Activated CD4-positive, alpha-beta T cell treated with anti-CD3 and anti-CD28 coated beads, Interleukin-2, amount 10 ng/mL, durations not matched to agents 24 days and 14 days (primary cell): ENCODE data around the gene RUNX2. TPM values are rescaled to one million over a fixed set of nuclear protein-coding genes. Genes with fewer than 3 reads are reported as not detected.
A peak's percentile ranks its signal among the peaks of the same experiment; 100 is the strongest.
"Not testable (repeated sequence)": the region's sequence is repeated elsewhere in the genome, so short reads cannot be mapped to it uniquely, and the experiment has no call there.

Experiments used
- DNase-seq: peaks from one replicate; pipeline ENCODE4 v3.0.0; 2022
- H3K27ac Mint-ChIP-seq: one replicate; pipeline ENCODE4 v1.8.0; 2022; ENCODE audit warnings: mild to moderate bottlenecking, mixed read lengths
- H3K27me3 Mint-ChIP-seq: one replicate; pipeline ENCODE4 v1.8.0; 2022; ENCODE audit warnings: mixed read lengths
- H3K36me3 Mint-ChIP-seq: one replicate; pipeline ENCODE4 v1.8.0; 2022; ENCODE audit warnings: low read depth, mild to moderate bottlenecking, mixed read lengths
- H3K4me1 Mint-ChIP-seq: one replicate; pipeline ENCODE4 v1.8.0; 2021; ENCODE audit warnings: mixed read lengths
- H3K4me3 Mint-ChIP-seq: one replicate; pipeline ENCODE4 v1.8.0; 2022; ENCODE audit warnings: mild to moderate bottlenecking, moderate library complexity, mixed read lengths
- H3K9me3 Mint-ChIP-seq: one replicate; pipeline ENCODE4 v1.8.0; 2021; ENCODE audit warnings: mixed read lengths
- intact Hi-C: fragments of 100-400 bp; cut with micrococcal nuclease; formaldehyde crosslinking; loops from one replicate; pipeline ENCODE4 v1.15.1; 2023
- total RNA-seq: library from RNA; stranded (reverse); gene quantifications from 2 replicates; pipeline ENCODE4 v1.2.3, GENCODE V29; 2022

Gene RUNX2
- total RNA-seq, result 17.1 and 18.3 TPM in 2 replicates

DNA sequence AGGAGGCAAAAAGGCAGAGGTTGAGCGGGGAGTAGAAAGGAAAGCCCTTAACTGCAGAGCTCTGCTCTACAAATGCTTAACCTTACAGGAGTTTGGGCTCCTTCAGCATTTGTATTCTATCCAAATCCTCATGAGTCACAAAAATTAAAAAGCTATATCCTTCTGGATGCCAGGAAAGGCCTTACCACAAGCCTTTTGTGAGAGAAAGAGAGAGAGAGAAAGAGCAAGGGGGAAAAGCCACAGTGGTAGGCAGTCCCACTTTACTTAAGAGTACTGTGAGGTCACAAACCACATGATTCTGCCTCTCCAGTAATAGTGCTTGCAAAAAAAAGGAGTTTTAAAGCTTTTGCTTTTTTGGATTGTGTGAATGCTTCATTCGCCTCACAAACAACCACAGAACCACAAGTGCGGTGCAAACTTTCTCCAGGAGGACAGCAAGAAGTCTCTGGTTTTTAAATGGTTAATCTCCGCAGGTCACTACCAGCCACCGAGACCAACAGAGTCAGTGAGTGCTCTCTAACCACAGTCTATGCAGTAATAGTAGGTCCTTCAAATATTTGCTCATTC is at the start of gene RUNX2:
Gene RUNX2, plus strand, starts transcription at position 375 of the 567 bp plus-strand sequence. CDS start 397 bp downstream, outside the sequence.
- Mint-ChIP-seq H3K9me3 (no peaks in the 10 kb centered on the region), H3K4me3 (peak within 1 kb of the TSS; percentile 70), H3K27me3 (no peaks in the 10 kb centered on the region), H3K36me3 (peaks cover 3% of the 10 kb centered on the region), H3K4me1 (peaks cover 28% of the 10 kb centered on the region), H3K27ac (peak within 1 kb of the TSS; percentile 34)
- no peak for DNase-seq
- intact Hi-C loops, result no loop called here

- no peak overlapping the region for H3K27ac Mint-ChIP-seq
- no peaks in the 10 kb centered on the region for H3K27me3 Mint-ChIP-seq
- peaks cover 8% of the 10 kb centered on the region for H3K9me3 Mint-ChIP-seq
- H3K4me3 Mint-ChIP-seq, result no peak overlapping the region
- peaks cover 14% of the 10 kb centered on the region for H3K36me3 Mint-ChIP-seq
- intact Hi-C loops, result no loop called here
- peak; percentile 1 for DNase-seq
- peaks cover 2% of the 10 kb centered on the region for H3K4me1 Mint-ChIP-seq
These were observed 49.8 kb upstream of the RUNX2 start for GRCh38 chr6:45278367-45278766.

DNA sequence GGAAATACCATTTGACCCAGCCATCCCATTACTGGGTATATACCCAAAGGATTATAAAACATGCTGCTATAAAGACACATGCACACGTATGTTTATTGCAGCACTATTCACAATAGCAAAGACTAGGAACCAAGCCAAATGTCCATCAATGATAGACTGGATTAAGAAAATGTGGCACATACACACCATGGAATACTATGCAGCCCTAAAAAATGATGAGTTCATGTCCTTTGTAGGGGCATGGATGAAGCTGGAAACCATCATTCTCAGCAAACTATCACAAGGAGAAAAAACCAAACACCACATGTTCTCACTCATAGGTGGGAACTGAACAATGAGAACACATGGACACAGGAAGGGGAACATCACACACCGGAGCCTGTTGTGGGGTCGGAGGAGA is 41.4 kb upstream of the RUNX2 start:
- peaks cover 31% of the 10 kb centered on the region for H3K9me3 Mint-ChIP-seq
- H3K36me3 Mint-ChIP-seq, result peaks cover 32% of the 10 kb centered on the region

DNA sequence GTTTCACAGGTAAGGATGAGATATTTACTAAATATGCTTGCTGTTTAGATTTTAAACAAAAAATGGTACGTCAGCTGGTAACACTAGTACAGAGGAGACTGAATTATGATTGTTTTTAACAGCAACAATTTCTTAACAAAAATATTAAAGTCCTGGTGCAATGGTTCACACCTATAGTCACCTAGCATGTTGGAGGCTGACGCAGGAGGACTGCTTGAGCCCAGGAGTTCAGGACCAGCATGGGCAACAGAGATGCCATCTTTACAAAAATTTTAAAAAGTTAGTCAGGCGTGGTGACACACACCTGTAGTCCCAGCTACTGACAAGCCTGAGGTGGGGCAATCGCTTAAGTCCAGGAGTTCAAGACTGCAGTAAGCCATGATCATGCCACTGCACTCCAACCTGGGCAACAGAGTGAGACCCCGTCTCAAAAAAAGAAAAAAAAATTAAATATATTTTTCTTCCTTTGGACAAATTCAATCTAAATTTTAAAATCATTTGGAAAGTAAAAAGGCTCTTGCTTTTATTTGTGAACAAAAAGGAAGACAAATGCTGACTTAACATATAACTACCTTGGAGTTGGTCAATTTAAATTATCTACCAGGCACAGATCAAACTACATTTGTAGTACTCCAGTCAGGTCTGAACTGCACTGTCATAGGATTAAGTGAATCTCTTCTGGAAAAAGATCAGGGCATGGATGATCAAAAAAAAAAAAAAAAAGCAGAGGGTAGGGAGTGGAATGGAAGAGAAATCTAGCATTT is 38.2 kb upstream of the RUNX2 start:
- no peaks in the 10 kb centered on the region for H3K27me3 Mint-ChIP-seq
- no peak overlapping the region for H3K27ac Mint-ChIP-seq
- intact Hi-C loops, result loop anchor here (5.0 kb wide), 1 partner anchor 313 kb away; no protein-coding TSS in a partner anchor
- peaks cover 29% of the 10 kb centered on the region for H3K4me1 Mint-ChIP-seq
- H3K4me3 Mint-ChIP-seq, result no peak overlapping the region
- DNase-seq, result peak; percentile 39
- H3K36me3 Mint-ChIP-seq, result peaks cover 33% of the 10 kb centered on the region
- H3K9me3 Mint-ChIP-seq, result peaks cover 21% of the 10 kb centered on the region

More for the DNA sequence above, 41.4 kb upstream of the RUNX2 start:
- H3K4me1 Mint-ChIP-seq, H3K27me3 Mint-ChIP-seq, H3K4me3 Mint-ChIP-seq, H3K27ac Mint-ChIP-seq, intact Hi-C loops: not testable (repeated sequence)
- peak; percentile 11 for DNase-seq

DNA sequence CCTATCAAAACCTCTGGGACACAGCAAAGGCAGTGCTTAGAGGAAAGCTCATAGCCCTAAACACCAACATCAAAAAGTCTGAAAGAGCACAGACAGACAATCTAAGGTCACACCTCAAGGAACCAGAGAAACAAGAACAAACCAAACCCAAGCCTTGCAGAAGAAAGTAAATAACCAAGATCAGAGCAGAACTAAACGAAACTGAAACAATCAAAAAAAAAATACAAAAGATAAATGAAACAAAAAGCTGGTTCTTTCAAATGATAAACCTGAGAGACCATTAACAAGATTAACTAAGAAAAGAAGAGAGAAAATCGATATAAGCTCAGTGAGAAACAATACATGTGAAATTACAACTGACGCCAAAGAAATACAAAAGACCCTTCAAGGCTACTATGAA is 34.8 kb upstream of the RUNX2 start:
- Mint-ChIP-seq H3K9me3 (peaks cover 13% of the 10 kb centered on the region), H3K4me1 (peaks cover 30% of the 10 kb centered on the region), H3K27me3 (no peaks in the 10 kb centered on the region), H3K27ac (peak overlapping the region; percentile 64), H3K4me3 (peak overlapping the region; percentile 63), H3K36me3 (peaks cover 26% of the 10 kb centered on the region)
- peak; percentile 75 for DNase-seq
- intact Hi-C loops, result loop anchor here (5.0 kb wide), 1 partner anchor 316 kb away; no protein-coding TSS in a partner anchor

DNA sequence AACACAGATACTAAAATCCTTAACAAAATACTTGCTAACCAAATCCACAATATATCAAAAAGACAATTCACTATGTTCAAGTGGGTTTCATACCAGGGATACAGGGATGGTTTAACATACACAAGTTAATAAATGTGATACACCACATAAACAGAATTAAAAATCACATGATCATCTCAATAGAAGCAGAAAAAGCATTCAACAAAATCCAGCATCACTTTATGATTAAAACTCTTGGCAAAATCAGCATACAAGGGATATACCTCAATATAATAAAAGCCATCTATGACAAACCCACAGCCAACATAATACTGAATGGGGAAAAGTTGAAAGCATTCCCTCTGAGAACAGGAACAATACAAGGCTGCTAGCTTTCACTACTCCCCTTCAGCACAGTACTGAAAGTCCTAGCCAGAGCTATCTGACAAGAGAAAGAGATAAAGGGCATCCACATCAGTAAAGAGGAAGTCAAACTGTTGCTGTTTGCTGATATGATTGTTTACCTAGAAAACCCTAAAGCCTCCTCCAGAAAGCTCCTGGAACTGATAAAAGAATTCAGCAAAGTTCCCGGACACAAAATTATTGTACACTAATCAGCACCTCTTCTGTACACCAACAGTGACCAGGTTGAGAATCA is 33.9 kb upstream of the RUNX2 start:
- Mint-ChIP-seq H3K4me1 (peaks cover 30% of the 10 kb centered on the region), H3K36me3 (peaks cover 26% of the 10 kb centered on the region), H3K27ac (peak overlapping the region; percentile 64), H3K9me3 (peaks cover 13% of the 10 kb centered on the region), H3K4me3 (peak overlapping the region; percentile 63)
- DNase-seq, result peak; percentile 74
- intact Hi-C loops, result loop anchor here (5.0 kb wide), 1 partner anchor 317 kb away; no protein-coding TSS in a partner anchor
- not testable (repeated sequence) for H3K27me3 Mint-ChIP-seq

GRCh38 chr6:45297320-45297719 is 30.8 kb upstream of the RUNX2 start:
- peaks cover 25% of the 10 kb centered on the region for H3K4me1 Mint-ChIP-seq
- peaks cover 8% of the 10 kb centered on the region for H3K36me3 Mint-ChIP-seq
- intact Hi-C loops, result no loop called here
- no peak overlapping the region for H3K27ac Mint-ChIP-seq
- DNase-seq, result peak; percentile 6
- no peaks in the 10 kb centered on the region for H3K9me3 Mint-ChIP-seq
- no peak overlapping the region for H3K4me3 Mint-ChIP-seq
- H3K27me3 Mint-ChIP-seq, result no peaks in the 10 kb centered on the region

DNA sequence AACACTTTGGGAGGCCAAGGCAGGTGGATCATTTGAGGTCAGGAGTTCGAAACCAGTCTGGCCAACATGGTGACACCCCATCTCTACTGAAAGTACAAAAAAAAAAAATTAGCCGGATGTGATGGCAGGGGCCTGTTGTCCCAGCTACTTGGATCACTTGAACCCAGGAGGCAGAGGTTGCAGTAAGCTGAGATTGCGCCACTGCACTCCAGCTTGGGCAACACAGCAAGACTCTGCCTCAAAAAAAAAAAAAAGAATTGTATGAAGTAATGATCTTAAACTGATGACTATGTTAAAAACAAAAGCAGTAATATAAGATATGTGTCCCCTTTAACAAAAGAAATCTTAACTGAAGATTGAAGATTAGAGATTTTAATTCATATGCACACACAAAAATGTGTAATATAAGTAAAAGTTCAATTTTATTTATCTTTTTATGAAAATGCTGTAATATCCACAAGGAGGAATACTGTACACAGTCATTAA is 29.0 kb upstream of the RUNX2 start:
- Mint-ChIP-seq H3K27ac (no peak overlapping the region), H3K4me1 (peaks cover 12% of the 10 kb centered on the region), H3K4me3 (no peak overlapping the region), H3K36me3 (peaks cover 8% of the 10 kb centered on the region), H3K27me3 (no peaks in the 10 kb centered on the region), H3K9me3 (peaks cover 7% of the 10 kb centered on the region)
- intact Hi-C loops, result no loop called here
- DNase-seq, result peak; percentile 41

- H3K36me3 Mint-ChIP-seq, result peaks cover 11% of the 10 kb centered on the region
- intact Hi-C loops, result no loop called here
- no peaks in the 10 kb centered on the region for H3K27me3 Mint-ChIP-seq
- H3K4me3 Mint-ChIP-seq, result no peak overlapping the region
- peak; percentile 53 for DNase-seq
- no peak overlapping the region for H3K27ac Mint-ChIP-seq
- H3K4me1 Mint-ChIP-seq, result peaks cover 4% of the 10 kb centered on the region
- H3K9me3 Mint-ChIP-seq, result peaks cover 14% of the 10 kb centered on the region
These were observed 27.4 kb upstream of the RUNX2 start for GRCh38 chr6:45300736-45301135.

- no peak overlapping the region for H3K4me3 Mint-ChIP-seq
- intact Hi-C loops, result no loop called here
- no peak overlapping the region for H3K27ac Mint-ChIP-seq
- peaks cover 22% of the 10 kb centered on the region for H3K9me3 Mint-ChIP-seq
- peak; percentile 28 for DNase-seq
- peaks cover 4% of the 10 kb centered on the region for H3K4me1 Mint-ChIP-seq
- H3K27me3 Mint-ChIP-seq, result no peaks in the 10 kb centered on the region
- peaks cover 19% of the 10 kb centered on the region for H3K36me3 Mint-ChIP-seq
These were observed 26.6 kb upstream of the RUNX2 start for GRCh38 chr6:45301348-45302142.

DNA sequence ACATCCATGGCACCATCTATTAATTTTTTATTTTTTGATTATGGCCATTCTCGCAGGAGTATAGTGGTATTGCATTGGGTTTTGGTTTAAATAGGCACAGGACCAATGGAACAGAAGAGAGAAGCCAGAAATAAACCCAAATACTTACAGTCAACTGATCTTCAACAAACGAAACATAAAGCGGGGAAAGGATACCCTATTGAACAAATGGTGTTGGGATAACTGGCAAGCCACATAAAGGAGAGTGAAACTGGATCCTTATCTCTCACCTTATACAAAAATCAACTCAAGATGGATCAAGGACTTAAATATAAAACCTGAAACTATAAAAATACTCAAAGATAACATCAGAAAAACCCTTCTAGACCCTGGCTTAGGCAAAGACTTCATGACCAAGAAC is 25.3 kb upstream of the RUNX2 start:
- H3K27ac Mint-ChIP-seq, result no peak overlapping the region
- peak; percentile 10 for DNase-seq
- intact Hi-C loops, result no loop called here
- H3K36me3 Mint-ChIP-seq, result peaks cover 26% of the 10 kb centered on the region
- peaks cover 25% of the 10 kb centered on the region for H3K9me3 Mint-ChIP-seq
- H3K4me1 Mint-ChIP-seq, result peaks cover 6% of the 10 kb centered on the region
- no peaks in the 10 kb centered on the region for H3K27me3 Mint-ChIP-seq
- H3K4me3 Mint-ChIP-seq, result no peak overlapping the region

GRCh38 chr6:45305546-45305945 is 22.6 kb upstream of the RUNX2 start:
- Mint-ChIP-seq H3K36me3 (peaks cover 40% of the 10 kb centered on the region), H3K27ac (no peak overlapping the region), H3K9me3 (peaks cover 36% of the 10 kb centered on the region), H3K27me3 (no peaks in the 10 kb centered on the region), H3K4me1 (peaks cover 22% of the 10 kb centered on the region), H3K4me3 (no peak overlapping the region)
- intact Hi-C loops, result no loop called here
- DNase-seq, result no peak

DNA sequence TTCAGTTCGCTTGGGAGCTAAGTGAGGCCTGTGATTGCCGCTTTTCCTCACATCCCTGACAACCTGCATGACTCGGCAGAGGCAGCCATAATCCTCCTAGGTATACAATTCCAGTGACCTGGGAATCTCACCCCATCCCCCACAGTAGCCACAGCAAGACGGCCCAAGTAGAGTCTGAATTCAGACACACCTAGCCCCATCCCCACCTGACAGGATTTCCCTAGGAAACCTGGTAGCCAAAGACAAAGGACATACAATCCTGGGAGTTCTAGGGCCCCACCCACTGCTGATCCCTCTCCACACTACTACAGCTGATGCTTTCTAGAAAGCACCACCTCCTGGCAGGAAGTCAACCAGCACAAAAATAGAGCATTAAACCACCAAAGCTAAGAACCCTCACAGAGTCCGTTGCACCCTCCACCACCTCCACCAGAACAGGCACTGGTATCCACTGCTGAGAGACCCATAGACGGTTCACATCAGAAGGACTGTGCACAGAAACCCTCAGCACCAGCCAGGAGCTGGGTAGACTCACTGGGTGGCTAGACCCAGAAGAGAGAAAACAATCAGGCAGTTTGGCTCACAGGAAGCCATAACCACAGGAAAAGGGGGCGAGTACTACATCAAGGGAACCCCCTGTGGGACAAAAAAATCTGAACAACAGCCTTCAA is 17.9 kb upstream of the RUNX2 start:
- Mint-ChIP-seq H3K27me3 (no peaks in the 10 kb centered on the region), H3K36me3 (peaks cover 60% of the 10 kb centered on the region), H3K4me1 (peaks cover 43% of the 10 kb centered on the region), H3K27ac (peak overlapping the region; percentile 83), H3K4me3 (peak overlapping the region; percentile 71), H3K9me3 (peaks cover 60% of the 10 kb centered on the region)
- peak; percentile 81 for DNase-seq
- intact Hi-C loops, result loop anchor here (10.0 kb wide), 1 partner anchor 145 kb away; no protein-coding TSS in a partner anchor
